Hair follicular keratinocyte (primary cell): Measurements from ENCODE around the gene KRTAP4-8. TPM values are rescaled to one million over a fixed set of nuclear protein-coding genes. Genes with fewer than 3 reads are reported as not detected.

Experiments
- total RNA-seq: library from RNA; depleted of rRNA; stranded (reverse); fragments of >200 nt; gene quantifications from 2 replicates; pipeline ENCODE4 v1.2.3, GENCODE V29; 2015

KRTAP4-8 gene
- total RNA-seq, result not detected in 2 replicates

DNA sequence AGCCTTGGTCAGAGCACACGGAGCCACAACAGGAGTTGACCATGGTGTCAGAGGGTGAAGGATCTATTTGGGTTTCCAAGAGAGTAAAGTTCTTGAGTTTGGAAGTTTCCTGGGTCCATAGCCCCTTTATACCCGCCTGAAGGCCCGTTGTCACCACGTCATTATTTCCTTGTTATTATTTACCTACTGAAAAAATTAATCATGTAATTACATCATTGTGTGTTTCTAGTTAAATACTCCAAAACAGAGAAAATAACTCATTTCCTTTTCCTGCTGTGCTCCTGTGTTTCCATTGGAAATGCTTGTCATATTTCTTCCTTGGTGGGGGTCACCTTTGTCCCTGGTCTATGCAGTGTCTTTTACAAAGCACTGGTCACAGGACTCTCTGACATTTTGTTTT lies at the start of gene KRTAP4-8:
KRTAP4-8 (minus strand) TSS at position 101 of the 400 bp plus-strand sequence; CDS start at position 43, 58 bp downstream.

DNA sequence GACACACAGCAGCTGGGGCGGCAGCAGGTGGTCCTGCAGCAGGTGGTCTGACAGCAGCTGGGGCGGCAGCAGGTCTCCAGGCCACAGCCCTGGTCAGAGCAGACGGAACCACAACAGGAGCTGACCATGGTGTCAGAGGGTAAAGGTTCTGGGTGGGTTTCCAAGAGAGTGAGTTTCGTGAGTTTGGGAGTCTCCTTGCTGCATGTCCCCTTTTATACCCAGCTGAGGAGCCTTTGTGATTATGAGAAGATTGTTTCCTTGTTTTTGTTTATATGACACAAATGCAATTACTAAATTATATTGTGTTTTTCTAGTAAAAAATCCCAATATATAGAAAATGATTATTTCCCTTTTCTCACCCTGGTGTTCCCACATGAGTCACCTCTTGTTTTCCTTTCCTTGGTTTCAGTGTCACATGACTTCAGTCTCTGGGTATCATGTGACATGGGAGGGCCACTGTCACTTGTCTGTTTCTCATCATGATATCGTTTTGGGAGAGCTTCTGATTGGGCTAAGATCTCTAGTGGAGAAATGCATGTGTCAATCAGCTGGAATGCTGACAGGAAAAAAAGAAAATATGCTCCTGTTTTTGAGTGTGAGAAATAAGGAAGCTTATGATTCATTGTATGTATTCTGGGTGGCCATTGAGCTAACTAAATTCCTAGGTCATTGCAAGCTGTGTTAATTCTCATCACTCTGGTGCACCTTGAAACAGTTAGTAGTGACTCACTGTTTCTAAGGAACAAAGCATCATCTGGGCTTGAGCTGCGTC lies 42.6 kb upstream of the KRTAP4-8 start, which contains the start of gene KRTAP4-6:
KRTAP4-6 (minus strand) TSS at position 185 of the 772 bp plus-strand sequence; CDS start at position 128, 57 bp downstream.

DNA sequence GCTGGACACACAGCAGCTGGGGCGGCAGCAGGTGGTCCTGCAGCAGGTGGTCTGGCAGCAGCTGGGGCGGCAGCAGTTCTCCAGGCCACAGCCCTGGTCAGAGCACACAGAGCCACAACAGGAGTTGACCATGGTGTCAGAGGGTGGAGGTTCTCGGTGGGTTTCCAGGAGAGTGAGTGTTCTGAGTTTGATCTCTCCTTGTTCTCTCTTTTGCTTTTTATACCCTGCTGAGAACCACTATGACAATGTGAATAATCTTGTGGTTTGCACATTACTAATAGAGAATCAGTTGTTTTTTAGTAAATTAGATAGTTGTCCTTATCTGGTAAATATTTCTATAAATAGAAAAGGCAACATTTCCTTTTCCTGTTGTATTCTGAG lies 26.0 kb upstream of the KRTAP4-8 start, which contains the start of gene KRTAP4-12:
KRTAP4-12 (minus strand) TSS at position 192 of the 381 bp plus-strand sequence; CDS start at position 132, 60 bp downstream.

DNA sequence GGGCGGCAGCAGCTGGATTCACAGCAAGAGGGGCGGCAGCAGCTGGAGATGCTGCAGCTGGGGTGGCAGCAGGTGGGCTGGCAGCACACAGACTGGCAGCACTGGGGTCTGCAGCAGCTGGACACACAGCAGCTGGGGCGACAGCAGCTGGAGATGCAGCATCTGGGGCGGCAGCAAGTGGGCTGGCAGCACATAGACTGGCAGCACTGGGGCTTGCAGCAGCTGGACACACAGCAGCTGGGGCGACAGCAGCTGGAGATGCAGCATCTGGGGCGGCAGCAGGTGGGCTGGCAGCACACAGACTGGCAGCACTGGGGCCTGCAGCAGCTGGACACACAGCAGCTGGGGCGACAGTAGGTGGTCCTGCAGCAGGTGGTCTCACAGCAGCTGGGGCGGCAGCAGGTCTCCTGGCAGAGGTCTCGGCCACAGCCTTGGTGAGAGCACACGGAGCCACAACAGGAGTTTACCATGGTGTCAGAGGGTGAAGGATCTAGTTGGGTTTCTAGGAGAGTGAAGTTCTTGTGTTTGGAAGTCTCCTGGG lies 20.0 kb upstream of the KRTAP4-8 start, which contains the start of gene KRTAP4-11:
KRTAP4-11 (minus strand) TSS at position 528 of the 541 bp plus-strand sequence; CDS start at position 470, 58 bp downstream.

DNA sequence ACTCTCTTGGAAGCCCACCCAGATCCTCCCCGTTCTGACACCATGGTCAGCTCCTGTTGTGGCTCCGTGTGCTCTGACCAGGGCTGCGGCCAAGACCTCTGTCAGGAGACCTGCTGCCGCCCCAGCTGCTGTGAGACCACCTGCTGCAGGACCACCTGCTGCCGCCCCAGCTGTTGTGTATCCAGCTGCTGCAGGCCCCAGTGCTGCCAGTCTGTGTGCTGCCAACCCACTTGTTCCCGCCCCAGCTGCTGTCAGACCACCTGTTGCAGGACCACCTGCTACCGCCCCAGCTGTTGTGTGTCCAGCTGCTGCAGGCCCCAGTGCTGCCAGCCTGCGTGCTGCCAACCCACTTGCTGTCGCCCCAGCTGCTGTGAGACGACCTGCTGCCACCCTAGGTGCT lies 7.4 kb upstream of the KRTAP4-8 start, which contains the start of gene KRTAP4-9:
KRTAP4-9 (plus strand) TSS at position 43 of the 400 bp plus-strand sequence; CDS start at position 43, 0 bp downstream.

DNA sequence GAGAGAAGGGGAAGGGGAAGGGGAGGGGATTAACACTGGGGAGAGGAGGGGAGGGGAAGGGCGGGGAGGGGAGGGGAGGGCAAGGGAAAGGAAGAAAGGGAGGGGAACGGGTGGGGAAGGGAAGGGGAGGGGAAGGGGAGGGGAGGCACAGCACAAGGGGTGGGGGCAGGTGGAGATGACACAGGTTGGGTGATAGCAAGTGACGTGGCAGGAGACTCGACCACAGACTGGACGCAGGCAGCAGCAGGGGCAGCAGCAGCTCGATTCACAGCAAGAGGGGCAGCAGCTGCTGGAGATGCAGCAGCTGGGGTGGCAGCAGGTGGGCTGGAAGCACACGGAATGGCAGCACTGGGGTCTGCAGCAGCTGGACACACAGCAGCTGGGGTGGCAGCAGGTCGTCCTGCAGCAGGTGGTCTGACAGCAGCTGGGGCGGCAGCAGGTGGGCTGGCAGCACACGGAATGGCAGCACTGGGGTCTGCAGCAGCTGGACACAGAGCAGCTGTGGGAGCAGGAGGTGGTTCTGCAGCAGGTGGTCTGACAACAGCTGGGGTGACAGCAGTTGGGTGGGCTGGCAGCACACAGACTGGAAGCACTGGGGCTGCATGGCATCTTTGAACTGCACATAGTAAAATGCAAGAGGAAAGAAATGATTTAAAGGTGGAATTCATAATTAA lies 3.8 kb upstream of the KRTAP4-8 start, which contains the start of gene KRTAP4-16:
KRTAP4-16 (minus strand) TSS at position 624 of the 674 bp plus-strand sequence; CDS start at position 624, 0 bp downstream.

DNA sequence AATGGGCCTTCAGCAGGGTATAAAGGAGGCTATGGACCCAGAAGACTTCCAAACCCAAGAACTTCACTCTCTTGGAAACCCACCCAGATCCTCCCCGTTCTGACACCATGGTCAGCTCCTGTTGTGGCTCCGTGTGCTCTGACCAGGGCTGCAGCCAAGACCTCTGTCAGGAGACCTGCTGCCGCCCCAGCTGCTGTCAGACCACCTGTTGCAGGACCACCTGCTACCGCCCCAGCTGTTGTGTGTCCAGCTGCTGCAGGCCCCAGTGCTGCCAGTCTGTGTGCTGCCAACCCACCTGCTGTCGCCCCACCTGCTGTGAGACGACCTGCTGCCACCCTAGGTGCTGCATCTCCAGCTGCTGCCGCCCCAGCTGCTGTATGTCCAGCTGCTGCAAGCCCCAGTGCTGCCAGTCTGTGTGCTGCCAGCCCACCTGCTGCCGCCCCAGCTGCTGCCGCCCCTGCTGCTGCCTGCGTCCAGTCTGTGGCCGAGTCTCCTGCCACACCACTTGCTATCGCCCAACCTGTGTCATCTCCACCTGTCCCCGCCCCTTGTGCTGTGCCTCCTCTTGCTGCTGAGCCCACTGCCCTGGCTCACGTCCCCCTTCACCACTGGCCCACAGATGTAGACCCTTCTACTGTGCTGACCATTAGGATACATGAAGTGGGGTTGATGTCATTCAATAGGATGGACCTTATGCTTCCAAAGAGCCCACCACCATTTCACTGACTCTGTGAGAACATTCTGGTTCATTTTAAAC lies 13.7 kb downstream of the KRTAP4-8 start, which contains the start of gene KRTAP4-7:
KRTAP4-7 (plus strand) TSS at position 51 of the 757 bp plus-strand sequence; CDS start at position 108, 57 bp downstream.

DNA sequence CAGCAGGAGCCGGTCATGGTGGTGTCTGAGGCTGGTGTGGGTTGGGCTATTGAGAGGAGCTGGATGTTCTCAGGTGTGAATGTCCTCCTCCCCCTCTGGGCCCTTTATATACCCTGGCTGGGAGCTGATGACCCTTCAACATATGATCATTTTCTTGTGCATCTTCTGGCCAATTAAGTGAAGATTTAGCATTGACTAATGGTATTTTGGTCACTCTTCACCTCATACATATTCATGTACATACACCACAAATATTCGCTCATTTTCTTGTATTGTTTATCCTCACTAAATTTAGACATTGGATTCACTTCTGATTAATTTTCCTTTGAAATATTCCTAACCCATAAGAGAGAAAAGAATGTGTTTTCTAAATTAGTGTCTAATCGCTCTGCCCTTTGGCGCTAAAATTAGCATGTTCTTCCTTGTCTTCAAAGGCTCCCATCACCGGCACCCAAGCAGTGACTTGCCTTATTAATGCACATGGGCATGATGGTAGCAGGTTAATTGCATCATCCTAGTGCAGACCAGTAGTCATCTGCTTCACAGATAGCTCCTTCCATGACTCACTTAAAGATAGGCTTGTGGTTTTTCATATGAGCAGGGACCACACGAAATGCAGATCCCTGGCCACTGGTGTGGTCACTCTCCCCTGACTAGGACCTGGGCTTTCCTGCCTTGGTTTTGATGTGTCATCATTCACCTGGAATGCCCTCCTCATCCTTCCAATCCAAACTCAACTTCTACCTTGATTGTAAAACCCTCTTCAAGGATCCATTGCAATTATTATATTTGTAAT lies 31.9 kb downstream of the KRTAP4-8 start, which contains the start of gene KRTAP2-4:
KRTAP2-4 (minus strand) TSS at position 51 of the 796 bp plus-strand sequence; CDS start at position 17, 34 bp downstream.

DNA sequence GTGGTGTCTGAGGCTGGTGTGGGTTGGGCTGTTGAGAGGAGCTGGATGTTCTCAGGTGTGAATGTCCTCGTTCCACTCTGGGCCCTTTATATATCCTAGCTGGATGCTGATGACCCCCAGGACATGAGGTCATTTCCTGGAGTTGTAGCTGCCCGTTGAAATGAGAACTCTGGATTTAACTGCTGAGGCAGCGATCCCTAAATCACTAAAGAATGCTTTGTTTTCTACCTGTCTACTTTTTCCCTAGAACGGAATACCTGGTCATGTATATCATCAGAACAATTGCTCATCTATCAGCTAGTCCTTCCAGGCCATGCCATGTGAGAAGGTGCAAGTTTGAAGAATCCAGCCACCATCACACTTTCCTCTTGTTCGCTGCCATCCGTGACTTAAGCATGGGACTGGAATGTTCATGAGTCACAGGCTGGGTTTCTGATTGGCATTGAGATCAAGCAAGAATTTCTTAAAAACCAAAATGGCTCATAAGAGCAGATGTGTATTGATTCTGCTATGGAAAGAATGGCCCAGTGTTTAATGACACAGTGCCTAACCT lies 37.8 kb downstream of the KRTAP4-8 start, which contains the start of gene KRTAP2-3:
KRTAP2-3 (minus strand) TSS at position 63 of the 553 bp plus-strand sequence. CDS start 64 bp downstream, outside the sequence.

DNA sequence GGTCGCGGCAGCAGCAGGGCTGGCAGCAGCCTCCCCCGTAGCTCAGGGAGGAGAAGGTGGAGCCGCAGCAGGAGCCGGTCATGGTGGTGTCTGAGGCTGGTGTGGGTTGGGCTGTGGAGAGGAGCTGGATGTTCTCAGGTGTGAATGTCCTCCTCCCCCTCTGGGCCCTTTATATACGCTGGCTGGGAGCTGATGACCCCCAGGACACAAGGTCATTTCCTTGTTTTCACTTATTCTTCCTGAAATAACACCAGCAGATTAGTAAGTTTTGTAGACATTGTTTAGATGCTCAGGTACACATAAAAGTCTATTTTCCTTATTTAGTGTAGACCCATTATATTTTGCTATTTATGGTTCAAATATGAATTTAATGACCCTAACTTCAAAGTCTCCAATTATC lies 42.8 kb downstream of the KRTAP4-8 start, which contains the start of gene KRTAP2-2:
KRTAP2-2 (minus strand) TSS at position 101 of the 400 bp plus-strand sequence; CDS start at position 82, 19 bp downstream.

Other genes starting within 250 kb of the KRTAP4-8 start
- gene KRT12, start 230.9 kb downstream of the KRTAP4-8 start, total RNA-seq, result not detected in 2 replicates
- gene KRT20, start 212.9 kb downstream of the KRTAP4-8 start, total RNA-seq, result not detected in 2 replicates
- gene KRT23, start 160.5 kb downstream of the KRTAP4-8 start, total RNA-seq, result 1.2 and 2.6 TPM in 2 replicates
- not detected in 2 replicates for gene KRT39, start 131.2 kb downstream of the KRTAP4-8 start, total RNA-seq
- gene KRT40, start 113.8 kb downstream of the KRTAP4-8 start, total RNA-seq, result not detected in 2 replicates
- gene KRTAP3-3, start 104.0 kb downstream of the KRTAP4-8 start, total RNA-seq, result not detected in 2 replicates
- gene KRTAP3-2, start 98.2 kb downstream of the KRTAP4-8 start, total RNA-seq, result not detected in 2 replicates
- not detected in 2 replicates for gene KRTAP3-1, start 89.0 kb downstream of the KRTAP4-8 start, total RNA-seq
- gene KRTAP1-5, start 70.9 kb downstream of the KRTAP4-8 start, total RNA-seq, result not detected in 2 replicates
- gene KRTAP1-4, start 67.9 kb downstream of the KRTAP4-8 start, total RNA-seq, result not detected in 2 replicates
- gene KRTAP1-3, start 63.3 kb downstream of the KRTAP4-8 start, total RNA-seq, result not detected in 2 replicates
- gene KRTAP1-1, start 56.7 kb downstream of the KRTAP4-8 start, total RNA-seq, result not detected in 2 replicates
- not detected in 2 replicates for gene KRTAP2-1, start 50.8 kb downstream of the KRTAP4-8 start, total RNA-seq
- gene KRTAP2-2, start 42.9 kb downstream of the KRTAP4-8 start, total RNA-seq, result not detected in 2 replicates
- 0.15 and 0.62 TPM in 2 replicates for gene KRTAP2-3, start 38.0 kb downstream of the KRTAP4-8 start, total RNA-seq
- not detected in 2 replicates for gene KRTAP2-4, start 32.3 kb downstream of the KRTAP4-8 start, total RNA-seq
- gene KRTAP4-7, start 14.0 kb downstream of the KRTAP4-8 start, total RNA-seq, result not detected in 2 replicates
- gene KRTAP4-16, start 4.1 kb upstream of the KRTAP4-8 start, total RNA-seq, result not detected in 2 replicates
- not detected in 2 replicates for gene KRTAP4-9, start 7.2 kb upstream of the KRTAP4-8 start, total RNA-seq
- not detected in 2 replicates for gene KRTAP4-11, start 20.2 kb upstream of the KRTAP4-8 start, total RNA-seq
- not detected in 2 replicates for gene KRTAP4-12, start 26.0 kb upstream of the KRTAP4-8 start, total RNA-seq
- not detected in 2 replicates for gene KRTAP4-6, start 42.4 kb upstream of the KRTAP4-8 start, total RNA-seq
- gene KRTAP4-5, start 51.7 kb upstream of the KRTAP4-8 start, total RNA-seq, result not detected in 2 replicates
- not detected in 2 replicates for gene KRTAP4-4, start 62.6 kb upstream of the KRTAP4-8 start, total RNA-seq
- not detected in 2 replicates for gene KRTAP4-3, start 70.1 kb upstream of the KRTAP4-8 start, total RNA-seq
- gene KRTAP4-2, start 80.1 kb upstream of the KRTAP4-8 start, total RNA-seq, result not detected in 2 replicates
- not detected in 2 replicates for gene KRTAP4-1, start 86.8 kb upstream of the KRTAP4-8 start, total RNA-seq
- not detected in 2 replicates for gene KRTAP9-1, start 91.7 kb upstream of the KRTAP4-8 start, total RNA-seq
- not detected in 2 replicates for gene KRTAP9-2, start 128.5 kb upstream of the KRTAP4-8 start, total RNA-seq
- gene KRTAP9-3, start 134.3 kb upstream of the KRTAP4-8 start, total RNA-seq, result not detected in 2 replicates
- gene KRTAP9-8, start 139.9 kb upstream of the KRTAP4-8 start, total RNA-seq, result not detected in 2 replicates
- not detected in 2 replicates for gene KRTAP9-4, start 151.5 kb upstream of the KRTAP4-8 start, total RNA-seq
- gene KRTAP9-9, start 157.2 kb upstream of the KRTAP4-8 start, total RNA-seq, result not detected in 2 replicates
- gene KRTAP9-6, start 167.2 kb upstream of the KRTAP4-8 start, total RNA-seq, result not detected in 2 replicates
- not detected in 2 replicates for gene KRTAP9-7, start 177.6 kb upstream of the KRTAP4-8 start, total RNA-seq
- not detected in 2 replicates for gene KRTAP29-1, start 204.7 kb upstream of the KRTAP4-8 start, total RNA-seq
- not detected in 2 replicates for gene KRTAP16-1, start 211.2 kb upstream of the KRTAP4-8 start, total RNA-seq
- gene KRTAP17-1, start 217.6 kb upstream of the KRTAP4-8 start, total RNA-seq, result not detected in 2 replicates